HepG2 (cell line): ENCODE results near the gene FAM83D. TPM values are rescaled to one million over a fixed set of nuclear protein-coding genes. Genes with fewer than 3 reads are reported as not detected.

Experiments
- ATAC-seq: fragments of 200-7000 bp; cut with Tn5 transposase; 3 replicates; pipeline ENCODE4 v1.9.1; 2020; ENCODE audit warnings: mild to moderate bottlenecking, moderate library complexity
- BruUV-seq: library from RNA; stranded (reverse); fragments of 400-500 nt; replicated peaks from 2 replicates; lab custom pipeline; 2021; lab: Mats Ljungman, UMichigan
- CTCF ChIA-PET: fragments of 300-600 bp; formaldehyde crosslinking; extraction: SDS; loops from one replicate; lab custom pipeline; 2021; ENCODE audit warnings: low total read pairs, inconsistent platforms, low intra/inter-chr PET ratio; lab: Yijun Ruan, JAX
- POLR2A ChIA-PET: fragments of 350-600 bp; sonication (Branson Sonifier 250); formaldehyde crosslinking; loops from one replicate; lab custom pipeline; 2020; ENCODE audit warnings: antibody characterized with exemption, inconsistent platforms; lab: Yijun Ruan, JAX
- DNase-seq: peaks from one replicate; pipeline ENCODE4 v3.0.0-alpha.2; 2015; ENCODE audit warnings: low spot score
- FAIRE-seq: peaks from 3 replicates; lab custom pipeline; 2011; peaks lifted over from hg19 to GRCh38; lab: Jason Lieb, UNC
- H2AFZ ChIP-seq: one replicate; pipeline ENCODE4 v1.6.1; 2011; ENCODE audit warnings: low read length, inconsistent platforms
- H3K27ac ChIP-seq: fragments of 300-600 bp; 3 replicates; pipeline ENCODE4 v1.8.0; 2011; ENCODE audit warnings: mixed run types, mild to moderate bottlenecking, mixed read lengths, low read length, inconsistent platforms; ENCODE audit not compliant: insufficient read depth; ENCODE audit errors: extremely low read length
- H3K27me3 ChIP-seq, 2 experiments: fragments of 200-600 bp in 1 of 2; 2 replicates in 1 of 2; 3 replicates in 1 of 2; pipeline versions ENCODE4 v1.6.0 to v1.8.0; 2011; ENCODE audit warnings: low read length in 2 of 2, mild to moderate bottlenecking in 2 of 2, moderate library complexity in 2 of 2, inconsistent platforms in 1 of 2; ENCODE audit not compliant: insufficient read depth in 2 of 2, control insufficient read depth in 1 of 2
- H3K36me3 ChIP-seq, 2 experiments: fragments of 200-600 bp in 1 of 2; replicated peaks in 1 of 2; 2 replicates in 1 of 2; 3 replicates in 1 of 2; pipeline versions ENCODE4 v1.5.1 to v1.8.0; 2011; ENCODE audit warnings: low read length in 2 of 2, inconsistent platforms in 1 of 2; ENCODE audit not compliant: insufficient read depth in 2 of 2, control insufficient read depth in 1 of 2
- H3K4me1 ChIP-seq: 2 replicates; pipeline ENCODE4 v1.5.1; 2012; ENCODE audit warnings: low read length, inconsistent platforms; ENCODE audit not compliant: insufficient read depth
- H3K4me2 ChIP-seq: 2 replicates; pipeline ENCODE4 v1.6.0; 2011; ENCODE audit warnings: low read depth, low read length, inconsistent platforms
- H3K4me3 ChIP-seq, 3 experiments: fragments of 200-600 bp in 1 of 3; sonication (generic), shearing (Covaris generic) in 1 of 3; replicated peaks in 1 of 3; 2 replicates each; pipeline ENCODE4 v1.5.1; 2011 to 2016; ENCODE audit warnings: low read length in 3 of 3, inconsistent platforms in 2 of 3, low read depth in 2 of 3, mild to moderate bottlenecking in 2 of 3, control low read depth in 1 of 3, mixed read lengths in 1 of 3; ENCODE audit not compliant: insufficient read depth in 1 of 3
- H3K79me2 ChIP-seq: one replicate; pipeline ENCODE4 v1.6.1; 2011; ENCODE audit warnings: low read length, inconsistent platforms; ENCODE audit not compliant: insufficient read depth
- H3K9ac ChIP-seq: 2 replicates; pipeline ENCODE4 v1.6.0; 2011; ENCODE audit warnings: mild to moderate bottlenecking, low read depth, low read length, inconsistent platforms; ENCODE audit not compliant: insufficient read depth
- H3K9me3 ChIP-seq: 2 replicates; pipeline ENCODE4 v1.5.1; 2012; ENCODE audit warnings: mild to moderate bottlenecking, low read length
- H4K20me1 ChIP-seq: 2 replicates; pipeline ENCODE4 v1.6.0; 2011; ENCODE audit warnings: inconsistent platforms, mild to moderate bottlenecking, low read length, moderate library complexity; ENCODE audit not compliant: insufficient read depth
- CEBPG ChIP-seq: IDR thresholded peaks from 2 replicates; pipeline ENCODE4 v1.6.1; 2016
- CHCHD3 ChIP-seq: sonication (generic); formaldehyde crosslinking; IDR thresholded peaks from 2 replicates; pipeline ENCODE4 v1.8.0; 2022; ENCODE audit warnings: mild to moderate bottlenecking, missing genetic modification reagents, moderate library complexity
- FOXK1 ChIP-seq: sonication (generic); formaldehyde crosslinking; IDR thresholded peaks from 2 replicates; pipeline ENCODE4 v1.4.0; 2020; ENCODE audit warnings: low read depth, missing genetic modification reagents, borderline replicate concordance
- GABPB1 ChIP-seq: IDR thresholded peaks from 2 replicates; pipeline ENCODE4 v1.6.1; 2016; ENCODE audit warnings: mild to moderate bottlenecking, missing genetic modification reagents, moderate library complexity, missing compliant biosample characterization
- GATAD1 ChIP-seq: IDR thresholded peaks from 2 replicates; pipeline ENCODE4 v1.6.1; 2016; ENCODE audit warnings: missing genetic modification reagents, missing compliant biosample characterization
- HNRNPUL1 ChIP-seq: fragments of 200-400 bp; formaldehyde crosslinking; IDR thresholded peaks from 2 replicates; pipeline ENCODE4 v1.6.1; 2017; ENCODE audit warnings: low read depth, mild to moderate bottlenecking, low read length, moderate library complexity
- HOXA7 ChIP-seq: sonication (generic); formaldehyde crosslinking; IDR thresholded peaks from 2 replicates; pipeline ENCODE4 v1.8.1; 2022; ENCODE audit warnings: mild to moderate bottlenecking, missing genetic modification reagents, moderate library complexity
- KLF13 ChIP-seq: sonication (generic); formaldehyde crosslinking; IDR thresholded peaks from 2 replicates; pipeline ENCODE4 v1.4.0; 2020; ENCODE audit warnings: mild to moderate bottlenecking, missing genetic modification reagents
- MIER2 ChIP-seq: IDR thresholded peaks from 2 replicates; pipeline ENCODE4 v1.6.1; 2016; ENCODE audit warnings: missing biosample characterization, missing genetic modification reagents
- MTF2 ChIP-seq: sonication (generic); formaldehyde crosslinking; IDR thresholded peaks from 2 replicates; pipeline ENCODE4 v1.5.0; 2020; ENCODE audit warnings: missing genetic modification reagents, borderline replicate concordance
- RELA ChIP-seq: sonication (generic); formaldehyde crosslinking; IDR thresholded peaks from 2 replicates; pipeline ENCODE4 v1.4.0; 2020; ENCODE audit warnings: missing genetic modification reagents
- RXRB ChIP-seq: IDR thresholded peaks from 2 replicates; pipeline ENCODE4 v1.6.1; 2016; ENCODE audit warnings: borderline replicate concordance, missing genetic modification reagents, missing compliant biosample characterization
- TBX2 ChIP-seq: sonication (generic); formaldehyde crosslinking; IDR thresholded peaks from 2 replicates; pipeline ENCODE4 v1.5.0; 2020; ENCODE audit warnings: missing genetic modification reagents, mild to moderate bottlenecking, borderline replicate concordance
- TGIF2 ChIP-seq: IDR thresholded peaks from 2 replicates; pipeline ENCODE4 v1.6.1; 2016; ENCODE audit warnings: control low read depth, missing compliant biosample characterization
- XBP1 ChIP-seq: sonication (generic); formaldehyde crosslinking; IDR thresholded peaks from 2 replicates; pipeline ENCODE4 v1.5.0; 2020; ENCODE audit warnings: missing genetic modification reagents
- ZNF124 ChIP-seq: sonication (generic); formaldehyde crosslinking; IDR thresholded peaks from 2 replicates; pipeline ENCODE4 v1.4.0; 2020; ENCODE audit warnings: missing genetic modification reagents
- ZNF205 ChIP-seq: IDR thresholded peaks from 2 replicates; pipeline ENCODE4 v1.6.1; 2018; ENCODE audit warnings: missing biosample characterization, missing genetic modification reagents
- ZNF724P ChIP-seq: sonication (generic); formaldehyde crosslinking; IDR thresholded peaks from 2 replicates; pipeline ENCODE4 v1.8.0; 2022; ENCODE audit warnings: missing genetic modification reagents, borderline replicate concordance
- ZNF766 ChIP-seq: sonication (generic); formaldehyde crosslinking; IDR thresholded peaks from 2 replicates; pipeline ENCODE4 v1.5.0; 2020; ENCODE audit warnings: missing genetic modification reagents, borderline replicate concordance
- WGBS: methylation state at CpG from one replicate; pipeline ENCODE4 v1.1.6; 2017; ENCODE audit warnings: low lambda C conversion rate; 5-methylcytosine and 5-hydroxymethylcytosine counted together
- in situ Hi-C: cut with HindIII; loops from 2 replicates; pipeline ENCODE4 v1.10.0; 2017; ENCODE audit warnings: low pct_unique_long_range_greater_than_20kb; ENCODE audit not compliant: extremely low pct_ligation_motif_present
- intact Hi-C: fragments of 100-400 bp; cut with micrococcal nuclease; formaldehyde crosslinking; loops from one replicate; pipeline ENCODE4 v1.10.0; 2022; ENCODE audit not compliant: unreplicated experiment
- polyA plus RNA-seq, 8 experiments: library from polyadenylated mRNA; depleted of rRNA in 3 of 8; stranded (reverse) in 7 of 8; unstranded in 1 of 8; fragments of >200 nt; fragmentation: Illumina TruSeq in 4 of 8; extraction: Trizol in 4 of 8; gene quantifications; 2 replicates each; pipeline versions ENCODE4 v1.2.1 to v1.2.3, GENCODE V29; 2011 to 2016; ENCODE audit warnings: low read depth in 4 of 8, missing spikeins in 1 of 8, mixed read lengths in 1 of 8; ENCODE audit not compliant: insufficient read depth in 1 of 8
- total RNA-seq, 5 experiments: library from RNA; depleted of rRNA; stranded (reverse); fragments of >200 nt; fragmentation: Illumina TruSeq; extraction: Trizol; gene quantifications; 2 replicates each; pipeline ENCODE4 v1.2.3, GENCODE V29; 2016; ENCODE audit warnings: low read depth in 1 of 5
- TF ChIP-seq, protein P1 (sequence below): conservative IDR thresholded peaks from 2 replicates; pipeline ENCODE4 v1.6.1; 2018; ENCODE audit warnings: missing genetic modification reagents
- TF ChIP-seq, protein P2 (sequence below), 2 experiments: sonication (generic) in 1 of 2; formaldehyde crosslinking in 1 of 2; IDR thresholded peaks; 2 replicates each; pipeline versions ENCODE4 v1.4.0 to v1.6.1; 2018 to 2020; ENCODE audit warnings: missing genetic modification reagents in 2 of 2, borderline replicate concordance in 1 of 2, low read depth in 1 of 2, mild to moderate bottlenecking in 1 of 2, missing biosample characterization in 1 of 2
- TF ChIP-seq, protein P3 (sequence below): sonication (generic); formaldehyde crosslinking; IDR thresholded peaks from 2 replicates; pipeline ENCODE4 v1.4.0; 2020; ENCODE audit warnings: missing genetic modification reagents

FAM83D gene
- total and polyA plus RNA-seq, 2 of the 13 experiments (the other 11 are each of a cell fraction or from before 2014, with no cell fraction given): 51.4 to 64.0 TPM

DNA sequence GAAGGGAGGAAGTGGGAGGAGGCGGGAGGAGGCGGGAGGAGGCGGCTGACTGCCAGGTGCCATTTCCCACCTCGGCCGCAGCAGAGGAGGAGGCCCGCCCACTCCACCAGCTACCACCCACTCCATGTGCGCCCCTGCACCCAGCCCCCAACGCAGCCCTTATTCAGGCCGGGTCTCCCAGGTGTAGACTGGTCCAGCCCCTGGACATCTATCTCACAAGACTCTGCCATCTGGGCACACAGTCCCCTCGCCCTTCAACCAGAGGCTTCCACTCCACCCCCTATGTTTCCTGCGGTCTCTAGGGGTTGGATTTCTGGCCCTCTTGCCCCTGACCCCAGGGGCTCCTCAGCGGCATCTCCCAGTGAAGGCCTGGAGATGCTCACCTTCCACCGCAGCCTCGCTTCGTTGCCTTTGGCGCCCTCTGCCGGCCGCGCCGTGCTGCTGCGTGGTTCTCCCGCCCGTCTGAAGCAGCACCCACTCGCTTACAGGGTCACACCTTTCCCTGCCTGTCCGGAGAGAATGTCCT is 32.6 kb upstream of the FAM83D start:
- WGBS: 12% methylated on average over 25 of the region's 25 CpGs
- no peak overlapping the region for H2AFZ ChIP-seq
- no peak overlapping the region for H3K27ac ChIP-seq
- no peaks in the 10 kb centered on the region for H3K9me3 ChIP-seq
- ChIA-PET POLR2A (interaction anchor here (0.5 kb wide), 1 partner anchor 20 kb away, joined by 5 read pairs; no protein-coding TSS in a partner anchor), CTCF (interaction anchor here (0.5 to 2.0 kb wide), 8 partner anchors 32 to 256 kb away, joined by 3 to 9 read pairs (median 4); partner anchors contain the start of gene FAM83D)
- H3K4me1 ChIP-seq: peaks cover 12% of the 10 kb centered on the region
- H3K79me2 ChIP-seq: no peaks in the 10 kb centered on the region
- peak; percentile 43 for DNase-seq
- no peaks in the 10 kb centered on the region for H3K36me3 ChIP-seq
- FAIRE-seq: no peak
- H3K27me3 ChIP-seq: peaks cover 8 to 18% of the 10 kb centered on the region in 2 experiments; a peak in 4 of 5 replicates
- no peak overlapping the region for H3K9ac ChIP-seq
- peak; percentile 92 for ATAC-seq
- H4K20me1 ChIP-seq: no peaks in the 10 kb centered on the region
- intact Hi-C loops: loop anchor here (1.0 to 10.0 kb wide), 5 partner anchors 20 to 247 kb away; no protein-coding TSS in a partner anchor
- in situ Hi-C loops: loop anchor here (5.0 kb wide), 1 partner anchor 246 kb away; no protein-coding TSS in a partner anchor
- H3K4me3 ChIP-seq: peak overlapping the region in 2 of 3 experiments; percentile 36 to 64; a peak in 3 of 6 replicates
- BruUV-seq: no TSS peak
- peak overlapping the region; percentile 78; the same call in 1 of the 2 replicates for H3K4me2 ChIP-seq
- TF ChIP-seq ZNF766 (CRISPR knock-in tag): no peak
- 0 out of 2 replicates have a peak, but pooled peaks have one; percentile 26 for TF ChIP-seq ZNF124 (CRISPR knock-in tag)
- 0 out of 2 replicates have a peak, but pooled peaks have one; percentile 55 for TF ChIP-seq KLF13 (CRISPR knock-in tag)
- TF ChIP-seq ZNF724P (CRISPR knock-in tag): 0 out of 2 replicates have a peak, but pooled peaks have one; percentile 29
- TF ChIP-seq CEBPG (CRISPR knock-in tag): no peak
- peak; percentile 27; the same call in 1 of the 2 replicates for TF ChIP-seq FOXK1
- TF ChIP-seq RELA (CRISPR knock-in tag): 0 out of 2 replicates have a peak, but pooled peaks have one; percentile 49
- TF ChIP-seq XBP1: no peak
- no peak for TF ChIP-seq HNRNPUL1
- TF ChIP-seq RXRB (CRISPR knock-in tag): peak; percentile 33; the same call in 1 of the 2 replicates
- no peak for TF ChIP-seq TGIF2
- TF ChIP-seq ZNF205 (CRISPR knock-in tag): no peak
- TF ChIP-seq GABPB1 (CRISPR knock-in tag): peak; percentile 53
- TF ChIP-seq, protein P1, sequence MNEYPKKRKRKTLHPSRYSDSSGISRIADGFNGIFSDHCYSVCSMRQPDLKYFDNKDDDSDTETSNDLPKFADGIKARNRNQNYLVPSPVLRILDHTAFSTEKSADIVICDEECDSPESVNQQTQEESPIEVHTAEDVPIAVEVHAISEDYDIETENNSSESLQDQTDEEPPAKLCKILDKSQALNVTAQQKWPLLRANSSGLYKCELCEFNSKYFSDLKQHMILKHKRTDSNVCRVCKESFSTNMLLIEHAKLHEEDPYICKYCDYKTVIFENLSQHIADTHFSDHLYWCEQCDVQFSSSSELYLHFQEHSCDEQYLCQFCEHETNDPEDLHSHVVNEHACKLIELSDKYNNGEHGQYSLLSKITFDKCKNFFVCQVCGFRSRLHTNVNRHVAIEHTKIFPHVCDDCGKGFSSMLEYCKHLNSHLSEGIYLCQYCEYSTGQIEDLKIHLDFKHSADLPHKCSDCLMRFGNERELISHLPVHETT (CRISPR knock-in tag): no peak
- TF ChIP-seq, protein P2, sequence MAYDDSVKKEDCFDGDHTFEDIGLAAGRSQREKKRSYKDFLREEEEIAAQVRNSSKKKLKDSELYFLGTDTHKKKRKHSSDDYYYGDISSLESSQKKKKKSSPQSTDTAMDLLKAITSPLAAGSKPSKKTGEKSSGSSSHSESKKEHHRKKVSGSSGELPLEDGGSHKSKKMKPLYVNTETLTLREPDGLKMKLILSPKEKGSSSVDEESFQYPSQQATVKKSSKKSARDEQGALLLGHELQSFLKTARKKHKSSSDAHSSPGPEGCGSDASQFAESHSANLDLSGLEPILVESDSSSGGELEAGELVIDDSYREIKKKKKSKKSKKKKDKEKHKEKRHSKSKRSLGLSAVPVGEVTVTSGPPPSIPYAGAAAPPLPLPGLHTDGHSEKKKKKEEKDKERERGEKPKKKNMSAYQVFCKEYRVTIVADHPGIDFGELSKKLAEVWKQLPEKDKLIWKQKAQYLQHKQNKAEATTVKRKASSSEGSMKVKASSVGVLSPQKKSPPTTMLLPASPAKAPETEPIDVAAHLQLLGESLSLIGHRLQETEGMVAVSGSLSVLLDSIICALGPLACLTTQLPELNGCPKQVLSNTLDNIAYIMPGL (CRISPR knock-in tag; IDR thresholded peaks at IDR 0.05; ENCODE audit: borderline replicate concordance in 1 of 2, low read depth in 1 of 2): peak in 1 of 2 experiments; percentile 71; a peak in 3 of 4 replicates
- TF ChIP-seq TBX2: peak; percentile 60; the same call in 1 of the 2 replicates
- 0 out of 2 replicates have a peak, but pooled peaks have one; percentile 38 for TF ChIP-seq CHCHD3 (CRISPR knock-in tag)
- TF ChIP-seq MTF2: peak; percentile 24; the same call in 1 of the 2 replicates
- 0 out of 2 replicates have a peak, but pooled peaks have one; percentile 21 for TF ChIP-seq MIER2
- 0 out of 2 replicates have a peak, but pooled peaks have one; percentile 59 for TF ChIP-seq HOXA7 (CRISPR knock-in tag)
- TF ChIP-seq, protein P3, sequence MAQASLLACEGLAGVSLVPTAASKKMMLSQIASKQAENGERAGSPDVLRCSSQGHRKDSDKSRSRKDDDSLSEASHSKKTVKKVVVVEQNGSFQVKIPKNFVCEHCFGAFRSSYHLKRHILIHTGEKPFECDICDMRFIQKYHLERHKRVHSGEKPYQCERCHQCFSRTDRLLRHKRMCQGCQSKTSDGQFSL: no peak
- peak; percentile 22; the same call in 1 of the 2 replicates for TF ChIP-seq GATAD1 (CRISPR knock-in tag)
